ENCODE data around the gene HMGCR.

HMGCR gene

DNA sequence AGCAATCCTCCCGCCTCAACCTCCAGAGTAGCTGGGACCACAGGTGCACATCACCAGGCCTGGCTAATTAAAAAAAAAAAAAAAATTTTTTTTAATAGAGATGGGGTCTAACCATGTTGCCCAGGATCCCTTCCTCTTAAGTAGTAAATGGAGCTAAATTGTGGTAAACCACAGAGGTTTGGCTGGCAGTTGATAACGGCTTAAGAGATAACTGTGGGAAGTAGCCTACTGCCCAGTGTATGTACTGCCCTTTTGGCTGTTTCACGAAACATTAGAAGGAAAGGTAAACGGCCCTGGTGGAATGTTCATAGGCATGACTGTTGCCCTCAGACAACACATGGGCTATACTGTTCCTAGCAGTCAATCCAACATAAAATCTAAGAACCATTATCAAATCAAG lies 44.4 kb downstream of the HMGCR start:
- DNase-seq (ENCODE audit: low read depth in 2 of 2) = no peak

DNA sequence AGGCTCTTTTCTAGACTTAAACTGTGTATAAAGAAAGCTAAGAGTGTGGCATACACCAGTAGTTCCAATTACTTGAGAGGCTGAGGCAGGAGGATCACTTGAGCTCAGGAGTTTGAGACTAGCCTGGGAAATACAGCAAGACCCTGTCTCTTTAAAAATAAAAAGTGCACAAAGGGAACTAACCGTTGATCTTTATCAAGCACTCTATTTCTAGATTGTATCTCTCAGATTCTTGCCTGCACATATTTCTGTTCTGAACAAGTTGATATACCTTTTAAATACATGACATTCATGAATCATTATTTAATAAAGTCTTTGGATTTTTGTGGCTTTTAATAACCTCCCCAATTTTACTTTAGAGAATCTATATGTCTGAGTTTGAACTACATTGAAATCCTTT lies 47.2 kb downstream of the HMGCR start:
- DNase-seq (ENCODE audit: low read depth in 2 of 2) = no peak

DNA sequence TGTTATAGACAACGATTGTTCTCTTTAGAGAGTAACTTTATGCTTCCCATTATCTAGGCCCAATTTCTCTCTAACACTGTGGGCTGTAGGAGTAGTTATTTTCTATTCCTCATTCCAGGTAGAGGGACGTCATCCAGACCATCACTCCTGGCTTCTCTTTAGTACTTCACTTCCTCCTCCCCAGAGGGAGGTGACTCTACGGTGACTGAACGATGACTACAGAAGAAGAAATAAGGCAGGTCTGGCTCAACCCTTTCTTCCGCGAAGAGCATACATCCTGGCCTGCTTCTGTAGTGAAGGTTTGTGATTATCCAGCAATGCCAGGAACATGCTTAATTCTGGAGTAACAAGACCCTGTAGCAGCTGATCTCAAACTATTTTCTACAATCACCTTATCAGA lies 50.8 kb downstream of the HMGCR start:
- DNase-seq (ENCODE audit: low read depth in 2 of 2) = no peak

DNA sequence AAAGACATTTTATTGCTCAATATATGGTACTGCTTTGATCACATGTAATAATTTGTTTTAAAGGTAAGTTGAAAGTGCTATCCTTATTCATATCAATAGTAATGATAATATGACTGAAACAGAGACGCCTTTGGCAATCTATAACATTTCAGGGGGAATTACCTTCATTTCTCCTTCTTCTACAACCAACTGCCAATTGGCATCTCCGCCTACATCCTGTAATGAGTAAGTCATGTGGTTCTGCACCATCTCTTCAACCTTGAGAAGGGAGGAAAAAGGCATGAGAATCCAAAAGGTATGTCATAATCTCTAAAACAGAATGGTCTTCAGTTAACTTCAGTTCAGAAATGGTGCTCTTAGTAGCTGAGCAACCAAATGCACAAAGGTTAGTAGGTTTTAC lies 52.4 kb downstream of the HMGCR start:
- no peak for DNase-seq (ENCODE audit: low read depth in 2 of 2)

DNA sequence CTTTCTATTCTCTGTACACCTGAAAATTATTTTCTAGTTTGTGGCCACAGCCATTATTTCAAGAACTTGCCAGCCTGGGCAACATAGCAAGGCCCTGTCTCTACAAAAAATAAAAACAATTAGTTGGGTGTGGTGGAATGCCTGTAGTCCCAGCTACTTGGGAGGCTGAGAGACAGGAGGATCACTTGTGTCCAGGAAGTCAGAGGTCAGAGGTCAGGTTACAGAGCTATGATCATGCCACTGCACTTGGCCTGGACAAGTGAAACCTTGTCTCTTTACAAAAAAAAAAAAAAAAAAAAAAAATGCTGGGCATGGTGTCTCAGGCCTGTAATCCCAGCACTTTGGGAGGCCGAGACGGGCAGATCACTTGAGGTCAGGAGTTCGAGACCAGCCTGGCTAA lies 58.3 kb downstream of the HMGCR start:
- DNase-seq (ENCODE audit: low read depth in 2 of 2) = no peak

DNA sequence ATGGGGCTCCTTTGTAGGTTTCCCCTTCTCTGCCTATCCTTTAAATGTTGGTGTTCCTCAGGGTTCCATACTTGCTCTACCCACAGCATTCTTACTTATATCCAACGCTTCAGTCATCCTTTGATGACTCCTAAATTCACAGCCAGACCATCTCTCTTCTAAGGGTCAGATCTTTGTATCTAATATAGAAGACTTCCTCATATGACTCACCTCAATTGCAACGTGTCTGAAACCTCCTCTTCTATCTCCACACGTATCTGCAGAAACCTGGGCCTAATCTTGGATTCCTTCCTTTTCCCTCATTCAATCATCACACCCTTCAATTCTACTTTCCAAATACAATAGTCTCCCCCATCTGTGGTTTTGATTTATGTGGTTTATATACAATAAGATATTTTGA lies 68.3 kb downstream of the HMGCR start:
- DNase-seq (ENCODE audit: low read depth in 2 of 2) = no peak
